Effector memory CD8-positive, alpha-beta T cell (primary cell): ENCODE measurements around the gene AJAP1.

ENCODE experiments used
- ATAC-seq: fragments of 150-1000 bp; cut with Tn5 transposase; replicated peaks from 2 replicates; pipeline ENCODE4 v1.10.0; 2021; ENCODE audit warnings: mild to moderate bottlenecking, moderate library complexity
- DNase-seq, 3 experiments: peaks; one replicate each; pipeline ENCODE4 v3.0.0; 2021
- H3K27ac Mint-ChIP-seq, 2 donors: one replicate each; pipeline ENCODE4 v1.8.0; 2022; ENCODE audit warnings: mild to moderate bottlenecking in 2 of 2, mixed read lengths in 2 of 2, moderate library complexity in 2 of 2
- H3K27me3 Mint-ChIP-seq, 2 donors: one replicate each; pipeline ENCODE4 v1.8.0; 2022; ENCODE audit warnings: mixed read lengths in 2 of 2
- H3K36me3 Mint-ChIP-seq: one replicate; pipeline ENCODE4 v1.8.0; 2022; ENCODE audit warnings: mild to moderate bottlenecking, moderate library complexity, mixed read lengths; ENCODE audit not compliant: insufficient read depth
- H3K4me1 Mint-ChIP-seq, 2 donors: one replicate each; pipeline ENCODE4 v1.8.0; 2022; ENCODE audit warnings: low read depth in 2 of 2, mixed read lengths in 2 of 2
- H3K4me3 Mint-ChIP-seq, 2 donors: one replicate each; pipeline ENCODE4 v1.8.0; 2022; ENCODE audit warnings: mild to moderate bottlenecking in 2 of 2, mixed read lengths in 2 of 2, moderate library complexity in 2 of 2
- H3K9me3 Mint-ChIP-seq, 2 donors: one replicate each; pipeline ENCODE4 v1.8.0; 2022; ENCODE audit warnings: mixed read lengths in 2 of 2

Gene AJAP1

DNA sequence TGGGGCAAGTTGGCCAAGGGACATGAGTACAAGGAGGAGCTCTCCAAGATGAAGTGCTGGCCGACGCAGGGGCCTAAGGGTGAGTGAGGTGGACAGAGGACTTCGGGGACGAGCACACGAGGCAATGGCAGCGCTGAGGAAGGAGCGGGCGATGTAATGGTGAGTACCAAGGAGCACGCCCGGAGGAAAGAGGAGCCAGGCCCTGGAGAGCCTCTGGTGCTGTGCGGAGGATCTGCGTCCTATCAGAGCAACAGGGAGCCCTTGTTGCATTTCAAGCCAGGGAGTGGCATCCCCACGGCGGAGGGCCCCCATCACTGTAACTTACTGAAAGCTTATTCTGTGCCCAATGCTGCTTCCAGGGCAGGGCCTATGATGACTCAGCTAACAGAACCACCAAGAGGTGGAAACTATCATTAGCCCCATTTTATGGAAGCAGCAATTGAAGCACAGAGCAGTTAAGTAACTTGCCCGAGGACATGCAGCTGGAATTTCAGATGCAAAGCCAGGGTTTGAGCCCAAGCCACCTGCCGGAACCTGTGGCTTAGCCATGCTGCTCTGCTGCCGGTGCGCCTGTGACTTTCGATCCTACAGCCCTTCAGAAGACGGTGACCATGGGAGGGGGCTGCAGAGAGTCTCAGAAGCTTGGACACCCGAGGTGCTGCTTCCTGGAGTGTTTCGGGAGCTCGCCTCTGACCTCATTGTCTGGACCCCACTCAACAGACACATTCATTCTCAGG lies 17.6 kb upstream of the AJAP1 start:
- DNase-seq = no peak
- no peak for ATAC-seq
- no peaks in the 10 kb centered on the region for H3K9me3 Mint-ChIP-seq
- no peaks in the 10 kb centered on the region for H3K36me3 Mint-ChIP-seq
- no peaks in the 10 kb centered on the region for H3K4me1 Mint-ChIP-seq
- no peak overlapping the region for H3K27ac Mint-ChIP-seq
- H3K27me3 Mint-ChIP-seq = peaks cover 14 to 31% of the 10 kb centered on the region in 2 donors
- H3K4me3 Mint-ChIP-seq = no peak overlapping the region

DNA sequence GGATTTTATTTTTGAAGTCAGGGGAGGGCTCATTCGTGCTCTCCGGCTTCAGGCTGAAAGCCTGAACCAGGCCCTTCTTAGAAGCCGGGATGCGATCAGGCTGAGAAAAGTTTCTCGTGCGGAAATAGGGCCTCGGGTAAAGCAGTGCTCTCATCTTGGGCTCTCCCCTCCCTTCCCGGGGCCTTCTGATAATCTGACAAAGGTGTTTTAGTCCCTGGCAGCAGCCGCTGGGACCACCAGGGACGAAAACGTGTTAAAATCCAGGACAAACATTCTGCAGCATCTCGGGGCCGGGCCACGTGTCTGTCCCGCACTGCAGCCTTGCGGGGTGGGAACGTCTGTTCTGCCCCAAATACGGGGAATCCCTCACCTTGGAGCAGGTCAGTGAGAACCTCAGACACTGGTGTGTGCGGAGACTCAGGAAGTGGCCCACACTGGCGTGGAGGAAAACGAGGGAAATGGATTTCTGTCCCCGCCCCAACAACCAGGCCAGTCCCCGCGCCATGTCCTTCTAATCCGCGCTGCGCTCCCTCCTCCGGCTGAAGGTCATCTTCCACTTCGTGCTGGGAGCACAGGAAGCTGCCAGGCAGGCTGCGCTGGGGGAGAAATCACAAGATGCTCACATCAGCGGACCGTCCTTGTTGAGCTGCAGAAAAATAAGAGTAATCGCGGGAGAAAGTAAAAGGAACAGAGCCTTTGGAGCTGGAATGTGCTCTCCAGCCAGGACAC lies 16.6 kb upstream of the AJAP1 start:
- H3K27ac Mint-ChIP-seq = no peak overlapping the region
- DNase-seq (no peak), ATAC-seq (no peak)
- H3K27me3 Mint-ChIP-seq = peaks cover 23 to 41% of the 10 kb centered on the region in 2 donors
- no peaks in the 10 kb centered on the region for H3K36me3 Mint-ChIP-seq
- no peaks in the 10 kb centered on the region for H3K4me1 Mint-ChIP-seq
- H3K4me3 Mint-ChIP-seq = no peak overlapping the region
- H3K9me3 Mint-ChIP-seq = no peaks in the 10 kb centered on the region

DNA sequence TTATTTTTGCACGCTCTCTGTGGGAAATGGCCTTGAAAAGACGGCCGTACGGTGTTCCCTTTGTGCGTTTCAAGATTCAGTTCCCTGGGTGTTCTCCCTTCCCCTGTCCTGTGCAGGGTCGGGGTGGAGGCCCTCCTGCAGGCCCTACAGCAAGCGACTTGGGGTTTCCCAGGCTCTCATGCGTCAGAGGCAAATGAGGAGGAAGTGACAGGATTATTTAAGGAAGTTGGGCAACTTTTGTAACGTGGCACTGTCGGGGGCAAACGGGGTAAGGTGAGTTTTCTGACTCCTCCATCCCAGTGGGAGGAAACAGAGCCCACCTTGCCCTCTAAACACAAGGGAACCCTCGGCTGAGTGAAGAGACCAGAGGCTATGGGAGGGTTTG lies 16.1 kb upstream of the AJAP1 start:
- ATAC-seq (no peak), DNase-seq (no peak)
- H3K27ac Mint-ChIP-seq = no peak overlapping the region
- no peak overlapping the region for H3K4me3 Mint-ChIP-seq
- H3K36me3 Mint-ChIP-seq = no peaks in the 10 kb centered on the region
- peaks cover 28 to 46% of the 10 kb centered on the region in 2 donors for H3K27me3 Mint-ChIP-seq
- H3K4me1 Mint-ChIP-seq = no peaks in the 10 kb centered on the region
- H3K9me3 Mint-ChIP-seq = no peaks in the 10 kb centered on the region

DNA sequence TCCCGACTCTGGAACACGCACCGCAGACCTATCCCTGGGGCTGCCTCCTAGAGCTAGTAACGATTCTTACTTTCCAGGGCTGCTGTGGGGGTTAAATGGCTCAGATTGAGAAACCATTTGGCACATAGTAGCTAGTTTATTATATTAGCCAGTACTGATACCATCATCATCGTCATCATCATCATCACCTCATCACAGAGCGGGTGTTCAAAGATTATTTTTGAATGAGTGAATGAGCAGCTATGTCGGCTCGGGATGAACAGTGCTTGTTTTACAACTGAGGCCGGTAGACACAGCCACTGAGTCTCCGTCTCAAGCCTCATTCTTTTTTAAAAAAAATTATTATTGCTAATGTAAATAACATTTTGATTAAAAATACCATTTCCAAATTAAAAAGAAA lies 13.5 kb upstream of the AJAP1 start:
- no peak for ATAC-seq
- Mint-ChIP-seq H3K4me1 (no peaks in the 10 kb centered on the region), H3K36me3 (no peaks in the 10 kb centered on the region), H3K27ac (no peak overlapping the region), H3K4me3 (no peak overlapping the region), H3K9me3 (no peaks in the 10 kb centered on the region), H3K27me3 (peaks cover 27 to 57% of the 10 kb centered on the region in 2 donors)
- no peak for DNase-seq

DNA sequence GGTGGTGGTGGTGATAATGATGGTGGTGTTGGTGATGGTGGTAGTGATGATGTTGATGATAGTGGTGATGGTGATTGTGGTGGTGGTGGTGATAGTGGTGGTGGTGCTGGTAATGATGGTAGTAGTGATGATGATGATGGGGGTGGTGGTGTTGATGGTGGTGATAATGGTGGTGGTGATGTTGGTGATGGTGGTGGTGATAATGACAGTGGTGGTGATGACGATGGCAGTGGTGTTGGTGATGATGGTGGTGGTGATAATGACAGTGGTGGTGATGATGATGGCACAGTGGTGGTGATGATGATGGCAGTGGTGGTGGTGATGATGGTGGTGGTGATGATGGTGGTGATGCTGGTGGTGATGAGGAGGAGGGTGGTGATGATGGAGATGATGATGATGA lies 7.0 kb upstream of the AJAP1 start:
- H3K27ac Mint-ChIP-seq = no peak overlapping the region
- no peaks in the 10 kb centered on the region for H3K4me1 Mint-ChIP-seq
- H3K36me3 Mint-ChIP-seq = no peaks in the 10 kb centered on the region
- peaks cover 18 to 23% of the 10 kb centered on the region in 2 donors for H3K27me3 Mint-ChIP-seq
- H3K4me3 Mint-ChIP-seq = no peak overlapping the region
- DNase-seq (no peak), ATAC-seq (no peak)
- H3K9me3 Mint-ChIP-seq = no peaks in the 10 kb centered on the region

DNA sequence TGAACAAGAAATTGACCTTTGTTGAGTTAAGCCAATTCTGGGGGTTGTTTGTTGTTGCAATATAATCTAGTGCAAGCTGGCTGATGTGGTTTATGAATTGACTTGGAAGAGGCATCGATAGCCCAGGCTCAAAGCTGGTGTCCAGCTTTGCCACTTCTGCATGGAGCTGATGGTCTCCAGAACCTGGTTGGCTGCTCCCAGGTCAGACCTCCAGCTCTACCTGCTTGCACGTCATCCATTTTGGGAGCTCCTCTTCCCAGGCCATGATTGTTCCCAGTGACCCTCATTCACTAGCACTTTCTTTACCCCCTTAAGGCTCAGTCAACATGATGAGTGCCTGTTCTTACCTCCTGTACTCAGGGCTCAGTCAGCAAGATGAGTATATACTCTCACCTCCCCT lies 5.8 kb upstream of the AJAP1 start:
- Mint-ChIP-seq H3K4me1 (no peaks in the 10 kb centered on the region), H3K27ac (no peak overlapping the region), H3K9me3 (no peaks in the 10 kb centered on the region), H3K4me3 (no peak overlapping the region), H3K27me3 (peaks cover 9 to 11% of the 10 kb centered on the region in 2 donors), H3K36me3 (no peaks in the 10 kb centered on the region)
- ATAC-seq (no peak), DNase-seq (no peak)

DNA sequence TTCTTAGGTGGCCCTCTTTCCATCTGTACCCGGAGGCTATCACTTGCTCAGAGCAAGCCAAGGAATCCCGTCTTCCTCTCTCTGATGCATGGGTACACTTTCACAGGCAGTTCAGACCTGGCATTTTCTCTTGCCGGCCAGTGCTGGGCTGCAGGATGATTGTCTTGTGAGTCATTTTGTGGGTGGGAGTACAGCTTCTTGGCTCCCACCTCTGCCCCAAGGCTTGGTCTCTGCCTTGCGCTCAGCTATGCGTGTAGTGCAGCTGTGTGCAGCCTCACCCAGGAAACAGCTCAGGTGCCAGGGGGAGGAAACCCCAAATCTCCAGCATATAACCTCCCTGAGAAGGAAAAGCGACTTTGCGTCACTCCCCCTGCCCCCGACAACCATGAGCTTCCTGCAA lies 3.9 kb upstream of the AJAP1 start:
- H3K27me3 Mint-ChIP-seq = peaks cover 7 to 9% of the 10 kb centered on the region in 2 donors
- no peaks in the 10 kb centered on the region for H3K9me3 Mint-ChIP-seq
- ATAC-seq (no peak), DNase-seq (no peak)
- no peak overlapping the region for H3K27ac Mint-ChIP-seq
- H3K4me3 Mint-ChIP-seq = no peak overlapping the region
- H3K36me3 Mint-ChIP-seq = no peaks in the 10 kb centered on the region
- H3K4me1 Mint-ChIP-seq = no peaks in the 10 kb centered on the region

DNA sequence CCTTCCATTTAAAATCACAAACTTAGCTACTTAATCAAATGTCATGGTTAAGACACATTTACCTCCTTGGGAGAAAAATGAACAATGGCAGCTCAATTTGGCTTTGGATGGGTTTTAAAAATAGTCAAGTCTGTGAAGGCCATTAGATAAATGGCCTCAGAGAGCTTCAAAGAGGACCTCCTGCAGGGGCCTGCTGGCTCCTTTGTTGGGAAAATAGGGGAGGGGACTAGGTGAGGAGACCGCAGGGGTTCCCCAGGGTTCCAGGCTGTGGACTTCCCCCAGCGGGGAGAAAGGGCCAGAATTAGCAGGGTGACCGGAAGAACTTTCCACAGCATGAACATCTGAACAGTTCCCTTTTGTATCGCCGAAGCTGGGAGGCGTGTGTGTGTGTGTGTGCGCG lies 3.4 kb upstream of the AJAP1 start:
- Mint-ChIP-seq H3K36me3 (no peaks in the 10 kb centered on the region), H3K27ac (no peak overlapping the region), H3K4me1 (no peaks in the 10 kb centered on the region), H3K27me3 (peaks cover 2 to 9% of the 10 kb centered on the region in 2 donors), H3K4me3 (no peak overlapping the region), H3K9me3 (no peaks in the 10 kb centered on the region)
- ATAC-seq = no peak
- no peak for DNase-seq

DNA sequence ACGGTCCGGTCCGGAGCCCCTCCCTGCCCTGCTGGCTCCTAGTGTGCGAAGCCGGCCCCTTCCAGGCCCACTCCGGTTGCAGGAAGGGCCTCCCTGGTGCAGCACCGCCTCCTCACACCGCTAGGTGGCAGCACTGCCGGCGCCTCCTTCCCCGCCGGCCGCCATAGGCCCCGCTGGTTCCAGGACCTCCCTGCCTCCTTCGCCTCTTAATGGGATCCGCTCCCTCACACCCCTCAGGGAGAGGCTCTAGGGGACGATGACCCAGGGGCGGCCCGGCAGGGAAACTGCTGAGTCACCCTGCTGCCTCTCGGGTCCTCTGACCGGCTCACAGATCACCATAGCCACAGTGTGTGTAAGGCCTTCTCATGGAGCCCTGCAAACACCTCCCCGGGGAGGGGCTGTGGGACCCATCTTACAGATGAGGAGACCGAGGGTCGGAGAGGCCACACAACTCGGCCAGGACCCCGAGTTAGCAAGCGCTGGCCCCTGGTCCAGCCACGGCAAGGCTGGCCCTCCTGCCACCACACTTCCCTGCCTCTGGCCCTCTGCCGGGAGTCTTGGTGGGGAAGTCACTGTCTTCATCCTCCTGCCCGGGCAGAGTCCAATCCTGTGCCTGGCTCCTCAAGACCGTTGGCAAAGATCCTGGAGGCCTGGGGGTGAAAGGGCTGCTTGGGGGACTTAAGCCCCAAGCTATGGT lies 1.6 kb upstream of the AJAP1 start:
- no peaks in the 10 kb centered on the region for H3K9me3 Mint-ChIP-seq
- no peak overlapping the region for H3K4me3 Mint-ChIP-seq
- H3K36me3 Mint-ChIP-seq = no peaks in the 10 kb centered on the region
- ATAC-seq (peak; percentile 67), DNase-seq (peak; percentile 22 to 47 (median 37))
- H3K27ac Mint-ChIP-seq = no peak overlapping the region
- peaks cover 18 to 27% of the 10 kb centered on the region in 2 donors for H3K27me3 Mint-ChIP-seq
- H3K4me1 Mint-ChIP-seq = peaks cover 0 to 2% of the 10 kb centered on the region in 2 donors

DNA sequence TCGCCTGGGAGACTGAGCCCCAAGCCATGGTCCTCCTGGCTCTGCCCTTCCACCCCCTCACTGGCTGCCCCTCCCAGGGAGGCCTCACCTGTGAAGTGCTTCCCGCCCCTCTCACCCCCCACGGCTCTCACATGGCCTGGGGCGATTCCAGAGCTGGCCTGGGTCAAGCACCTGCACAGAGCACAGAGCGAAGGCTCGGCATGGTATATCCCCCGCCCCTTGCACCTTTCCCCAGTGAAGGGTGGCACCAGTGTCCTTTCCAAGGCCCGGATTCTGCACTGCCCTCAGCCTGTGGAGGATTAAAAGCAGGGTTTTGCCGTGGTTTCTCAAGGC lies 1.1 kb upstream of the AJAP1 start:
- peaks cover 0 to 2% of the 10 kb centered on the region in 2 donors for H3K4me1 Mint-ChIP-seq

DNA sequence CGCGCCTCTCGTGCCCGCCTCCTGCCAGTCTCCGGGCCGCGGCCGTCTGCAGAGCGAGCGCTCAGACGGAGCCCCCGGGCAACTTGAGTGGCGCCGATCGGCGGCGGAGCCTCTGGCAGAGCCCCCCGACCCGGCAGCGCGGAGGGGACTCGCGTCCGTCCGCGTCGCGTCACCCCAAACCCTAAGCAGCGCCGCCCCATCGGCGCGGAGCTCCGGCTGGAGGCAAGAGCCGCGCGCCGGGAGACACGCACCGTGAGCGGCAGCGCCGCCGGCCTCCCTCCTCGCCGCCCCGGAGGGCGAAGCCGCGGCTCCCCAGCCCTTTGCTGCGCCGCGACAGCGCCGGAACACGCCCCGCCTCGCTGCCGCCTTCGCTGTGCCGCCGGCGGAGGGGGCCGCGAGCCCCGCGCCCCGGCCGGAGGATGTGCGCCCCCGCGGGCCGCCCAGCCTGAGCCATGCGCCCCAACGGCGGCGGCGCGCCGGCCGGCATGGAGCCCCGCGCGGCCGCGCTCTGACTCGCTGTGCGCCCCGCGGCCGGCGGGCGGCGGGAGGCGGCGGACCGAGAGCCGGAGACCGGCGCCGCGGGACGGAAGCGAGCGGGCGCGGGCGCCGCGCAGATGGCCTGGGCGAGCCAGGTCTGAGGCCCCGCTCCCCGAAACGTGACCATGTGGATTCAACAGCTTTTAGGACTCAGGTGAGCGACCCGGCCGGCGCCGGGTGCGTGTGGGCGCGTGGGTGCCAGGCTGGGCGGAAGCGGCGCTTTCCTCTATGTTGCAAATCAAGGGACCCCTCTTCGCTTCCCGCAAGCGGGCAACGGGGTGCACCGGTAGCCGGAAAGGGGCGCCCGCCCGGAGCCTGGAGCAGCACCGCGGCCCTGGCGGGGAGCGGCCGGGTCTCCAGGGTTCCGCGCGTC lies 610 bp downstream of the AJAP1 start:
- peaks cover 41 to 44% of the 10 kb centered on the region in 2 donors for H3K27me3 Mint-ChIP-seq
- no peak for ATAC-seq
- H3K4me3 Mint-ChIP-seq = no peak overlapping the region

More for the DNA sequence above, 1.1 kb upstream of the AJAP1 start:
- Mint-ChIP-seq H3K9me3 (no peaks in the 10 kb centered on the region), H3K36me3 (no peaks in the 10 kb centered on the region), H3K27me3 (peaks cover 23 to 32% of the 10 kb centered on the region in 2 donors), H3K27ac (no peak overlapping the region), H3K4me3 (no peak overlapping the region)
- DNase-seq = no peak
- no peak for ATAC-seq

DNA sequence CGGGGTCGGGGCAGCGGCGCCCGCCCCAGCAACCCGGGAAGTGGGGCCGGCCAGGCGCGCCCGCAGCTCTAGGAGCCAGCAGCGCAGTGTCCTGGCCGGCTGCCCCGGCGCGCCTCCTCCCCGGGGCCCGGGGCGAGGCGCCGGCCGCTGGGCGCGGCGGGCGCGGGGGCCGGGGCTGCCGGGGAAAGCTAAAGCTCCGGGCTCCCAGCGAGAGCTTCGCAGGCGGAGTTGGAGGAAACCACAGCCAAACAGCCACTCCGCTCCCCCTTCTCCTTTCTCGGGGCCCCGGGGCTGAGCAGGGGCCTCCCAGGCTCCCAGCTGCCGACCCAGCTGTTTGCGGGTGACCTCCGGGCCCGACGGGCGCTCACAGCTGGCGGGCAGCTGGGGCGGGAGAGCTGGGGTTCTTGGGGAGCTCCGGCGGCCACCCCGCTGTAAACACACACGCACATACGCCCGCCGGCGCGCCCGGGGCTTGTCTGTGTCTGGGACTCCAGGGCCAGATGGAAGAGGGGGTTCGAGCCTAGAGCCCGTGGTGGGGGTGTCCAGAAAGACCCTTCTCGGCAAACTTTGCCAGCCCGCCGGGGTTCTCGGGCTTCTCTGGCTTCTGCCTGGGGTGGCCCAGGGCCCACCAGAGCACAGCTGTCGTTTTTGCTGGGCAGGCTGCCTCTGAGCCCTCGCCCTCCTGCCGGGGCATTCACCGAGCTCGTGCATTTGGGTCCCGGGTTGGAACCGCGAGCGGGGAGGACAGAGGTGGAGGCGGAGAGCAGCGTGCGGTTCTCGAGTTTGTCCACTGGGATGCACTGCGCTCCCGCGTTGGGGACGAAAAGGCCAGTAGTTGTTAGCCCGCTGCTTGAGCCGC lies 1.5 kb downstream of the AJAP1 start:
- Mint-ChIP-seq H3K9me3 (no peaks in the 10 kb centered on the region), H3K27me3 (peaks cover 48 to 49% of the 10 kb centered on the region in 2 donors), H3K4me3 (no peak overlapping the region), H3K27ac (no peak overlapping the region), H3K36me3 (no peaks in the 10 kb centered on the region), H3K4me1 (peaks cover 0 to 2% of the 10 kb centered on the region in 2 donors)
- DNase-seq = no peak
- no peak for ATAC-seq

More for the DNA sequence above, 610 bp downstream of the AJAP1 start:
- no peaks in the 10 kb centered on the region for H3K36me3 Mint-ChIP-seq
- H3K4me1 Mint-ChIP-seq = peaks cover 0 to 2% of the 10 kb centered on the region in 2 donors
- H3K9me3 Mint-ChIP-seq = no peaks in the 10 kb centered on the region
- H3K27ac Mint-ChIP-seq = no peak overlapping the region
- no peak for DNase-seq
